Measurements from ENCODE around the gene COL18A1.
"Not testable (repeated sequence)": the region's sequence is repeated elsewhere in the genome, so short reads cannot be mapped to it uniquely, and the experiment has no call there.

Gene COL18A1

GRCh38 chr21:45525153-45525909 lies 120.4 kb downstream of the COL18A1 start:
- no peak for DNase-seq

GRCh38 chr21:45525910-45526306 lies 120.9 kb downstream of the COL18A1 start:
- DNase-seq: no peak

GRCh38 chr21:45527151-45527999 lies 122.4 kb downstream of the COL18A1 start:
- not testable (repeated sequence) for DNase-seq

- DNase-seq: no peak
Observed at GRCh38 chr21:45528028-45528705, 123.2 kb downstream of the COL18A1 start.

GRCh38 chr21:45528981-45529784 lies 124.2 kb downstream of the COL18A1 start:
- no peak for DNase-seq

GRCh38 chr21:45529785-45530422 lies 124.9 kb downstream of the COL18A1 start:
- no peak for DNase-seq

GRCh38 chr21:45530423-45531113 lies 125.6 kb downstream of the COL18A1 start:
- no peak for DNase-seq

- not testable (repeated sequence) for DNase-seq
Observed at GRCh38 chr21:45531114-45531392, 126.1 kb downstream of the COL18A1 start.

GRCh38 chr21:45531393-45532215 lies 126.6 kb downstream of the COL18A1 start:
- no peak for DNase-seq

GRCh38 chr21:45532826-45533360 lies 127.9 kb downstream of the COL18A1 start:
- DNase-seq: no peak

GRCh38 chr21:45533361-45533845 lies 128.4 kb downstream of the COL18A1 start:
- no peak for DNase-seq

- DNase-seq: no peak
Observed at GRCh38 chr21:45533846-45534635, 129.1 kb downstream of the COL18A1 start.

- DNase-seq: no peak
Observed at GRCh38 chr21:45534636-45535331, 129.8 kb downstream of the COL18A1 start.

- DNase-seq: no peak
Observed at GRCh38 chr21:45535341-45536081, 130.5 kb downstream of the COL18A1 start.

- DNase-seq: no peak
Observed at GRCh38 chr21:45536301-45537081, 131.5 kb downstream of the COL18A1 start.

GRCh38 chr21:45537111-45537745 lies 132.3 kb downstream of the COL18A1 start:
- no peak for DNase-seq

All from activated CD4-positive, alpha-beta T cell treated with anti-CD3 and anti-CD28 coated beads, Interleukin-10, Interleukin-2, amounts not matched to agents 100 ng/mL and 50 ng/mL, durations not matched to agents 16 hours and 8 hours (primary cell).